HepG2 (cell line): ENCODE measurements around the gene P2RY6. TPM values are rescaled to one million over a fixed set of nuclear protein-coding genes. Genes with fewer than 3 reads are reported as not detected.

Experiments
- BHLHE40 ChIP-seq: IDR thresholded peaks from 2 replicates; pipeline ENCODE4 v1.6.1; 2011; ENCODE audit warnings: low read length, improper control_type of control experiment
- HOXA7 ChIP-seq: sonication (generic); formaldehyde crosslinking; IDR thresholded peaks from 2 replicates; pipeline ENCODE4 v1.8.1; 2022; ENCODE audit warnings: mild to moderate bottlenecking, missing genetic modification reagents, moderate library complexity
- JARID2 ChIP-seq: sonication (generic); formaldehyde crosslinking; IDR thresholded peaks from 2 replicates; pipeline ENCODE4 v1.8.1; 2023; ENCODE audit warnings: missing genetic modification reagents, inconsistent platforms; ENCODE audit not compliant: insufficient replicate concordance
- POLR2AphosphoS2 ChIP-seq: IDR thresholded peaks from 2 replicates; pipeline ENCODE4 v1.6.1; 2011; ENCODE audit warnings: low read depth, low read length, improper control_type of control experiment
- SRSF9 ChIP-seq: fragments of 200-400 bp; formaldehyde crosslinking; IDR thresholded peaks from 2 replicates; pipeline ENCODE4 v1.6.1; 2018; ENCODE audit warnings: borderline replicate concordance, mild to moderate bottlenecking, low read depth, low read length; ENCODE audit not compliant: insufficient read depth, poor library complexity, severe bottlenecking
- TBX3 ChIP-seq: fragments of 450-650 bp; IDR thresholded peaks from 2 replicates; pipeline ENCODE4 v1.6.1; 2017; ENCODE audit warnings: antibody characterized with exemption, mild to moderate bottlenecking, inconsistent platforms, borderline replicate concordance
- ZBTB7B ChIP-seq: sonication (generic); formaldehyde crosslinking; IDR thresholded peaks from 2 replicates; pipeline ENCODE4 v1.4.0; 2020; ENCODE audit warnings: missing genetic modification reagents
- ZMYM3 ChIP-seq: sonication (generic); formaldehyde crosslinking; IDR thresholded peaks from 2 replicates; pipeline ENCODE4 v1.5.1; 2020; ENCODE audit warnings: mild to moderate bottlenecking, missing genetic modification reagents
- ZNF460 ChIP-seq: sonication (generic); formaldehyde crosslinking; IDR thresholded peaks from 2 replicates; pipeline ENCODE4 v1.5.1; 2020; ENCODE audit warnings: missing genetic modification reagents, mild to moderate bottlenecking, borderline replicate concordance
- polyA plus RNA-seq, 8 experiments: library from polyadenylated mRNA; depleted of rRNA in 3 of 8; stranded (reverse) in 7 of 8; unstranded in 1 of 8; fragments of >200 nt; fragmentation: Illumina TruSeq in 4 of 8; extraction: Trizol in 4 of 8; gene quantifications; 2 replicates each; pipeline versions ENCODE4 v1.2.1 to v1.2.3, GENCODE V29; 2011 to 2016; ENCODE audit warnings: low read depth in 4 of 8, missing spikeins in 1 of 8, mixed read lengths in 1 of 8; ENCODE audit not compliant: insufficient read depth in 1 of 8
- total RNA-seq, 5 experiments: library from RNA; depleted of rRNA; stranded (reverse); fragments of >200 nt; fragmentation: Illumina TruSeq; extraction: Trizol; gene quantifications; 2 replicates each; pipeline ENCODE4 v1.2.3, GENCODE V29; 2016; ENCODE audit warnings: low read depth in 1 of 5
- TF ChIP-seq, protein P1 (sequence below): IDR thresholded peaks from 2 replicates; pipeline ENCODE4 v1.6.1; 2016; ENCODE audit warnings: low read depth
- TF ChIP-seq, protein P2 (sequence below): sonication (generic); formaldehyde crosslinking; IDR thresholded peaks from 2 replicates; pipeline ENCODE4 v1.4.0; 2020; ENCODE audit warnings: low read depth, missing genetic modification reagents
- TF ChIP-seq, protein P3 (sequence below): sonication (generic); formaldehyde crosslinking; IDR thresholded peaks from 2 replicates; pipeline ENCODE4 v1.8.0; 2022; ENCODE audit warnings: mild to moderate bottlenecking, missing genetic modification reagents, moderate library complexity
- TF ChIP-seq, protein P4 (sequence below): sonication (generic); formaldehyde crosslinking; IDR thresholded peaks from 2 replicates; pipeline ENCODE4 v1.4.0; 2020; ENCODE audit warnings: mild to moderate bottlenecking, missing genetic modification reagents

Gene P2RY6
- total and polyA plus RNA-seq, 2 of the 13 experiments (the other 11 are each of a cell fraction or from before 2014, with no cell fraction given) = 0.09 to 0.29 TPM

DNA sequence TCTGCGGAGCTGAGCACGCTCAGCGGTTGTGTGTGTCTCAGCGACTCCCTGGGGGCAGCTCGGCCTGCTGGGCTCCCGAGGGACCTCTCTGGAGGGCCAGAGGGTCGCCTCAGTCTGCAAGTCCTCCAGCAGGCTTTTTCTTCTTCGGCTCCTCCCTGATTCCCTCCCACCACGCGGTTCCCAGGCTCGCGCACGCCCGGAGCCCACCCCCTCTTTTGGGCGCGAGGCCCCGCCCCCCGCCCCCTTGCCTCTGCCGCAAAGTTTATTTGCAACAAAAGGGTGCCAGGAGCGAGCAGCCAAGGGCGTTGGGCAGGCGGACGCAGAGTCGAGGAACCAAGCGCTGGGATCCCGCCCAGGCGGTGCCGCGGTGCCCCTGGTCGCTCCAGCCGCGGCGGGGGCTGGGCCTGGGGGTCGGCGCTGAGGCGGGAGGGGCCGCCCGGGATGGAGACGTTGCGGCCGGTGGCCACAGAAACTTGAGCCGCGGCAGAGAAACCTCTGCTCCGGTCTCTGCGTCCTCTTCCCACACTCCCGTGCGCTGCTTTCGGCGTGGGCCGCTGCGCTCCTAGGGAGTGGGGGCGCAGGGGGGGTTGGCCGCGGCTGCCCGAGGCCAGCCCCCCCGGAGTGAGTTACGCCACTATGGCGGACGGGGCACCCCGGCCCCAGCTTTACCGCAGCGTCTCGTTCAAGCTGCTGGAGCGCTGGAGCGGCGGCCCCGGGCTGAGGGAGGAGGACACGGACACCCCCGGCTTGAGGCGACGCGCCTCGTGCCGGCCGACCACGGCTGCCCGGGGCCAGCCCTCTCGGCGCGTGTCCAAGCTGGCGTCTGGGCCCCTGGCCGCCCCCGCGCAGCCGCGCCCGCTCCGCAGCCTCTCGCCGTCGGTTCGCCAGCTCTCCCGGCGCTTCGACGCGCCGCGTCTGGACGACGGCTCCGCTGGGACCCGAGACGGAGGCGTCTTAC is 36.1 kb downstream of the P2RY6 start, which contains the start of gene ARHGEF17 (continued):
- TF ChIP-seq SRSF9 = no peak
- TF ChIP-seq ZNF460 = no peak
- TF ChIP-seq BHLHE40 = no peak
- no peak for TF ChIP-seq JARID2 (CRISPR knock-in tag)
- TF ChIP-seq POLR2AphosphoS2 = no peak
- no peak; the same call in 1 of the 2 replicates for TF ChIP-seq ZMYM3 (CRISPR knock-in tag)
- TF ChIP-seq, protein P1, sequence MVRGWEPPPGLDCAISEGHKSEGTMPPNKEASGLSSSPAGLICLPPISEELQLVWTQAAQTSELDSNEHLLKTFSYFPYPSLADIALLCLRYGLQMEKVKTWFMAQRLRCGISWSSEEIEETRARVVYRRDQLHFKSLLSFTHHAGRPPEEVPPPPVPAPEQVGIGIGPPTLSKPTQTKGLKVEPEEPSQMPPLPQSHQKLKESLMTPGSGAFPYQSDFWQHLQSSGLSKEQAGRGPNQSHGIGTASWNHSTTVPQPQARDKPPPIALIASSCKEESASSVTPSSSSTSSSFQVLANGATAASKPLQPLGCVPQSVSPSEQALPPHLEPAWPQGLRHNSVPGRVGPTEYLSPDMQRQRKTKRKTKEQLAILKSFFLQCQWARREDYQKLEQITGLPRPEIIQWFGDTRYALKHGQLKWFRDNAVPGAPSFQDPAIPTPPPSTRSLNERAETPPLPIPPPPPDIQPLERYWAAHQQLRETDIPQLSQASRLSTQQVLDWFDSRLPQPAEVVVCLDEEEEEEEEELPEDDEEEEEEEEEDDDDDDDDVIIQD = no peak
- TF ChIP-seq, protein P2, sequence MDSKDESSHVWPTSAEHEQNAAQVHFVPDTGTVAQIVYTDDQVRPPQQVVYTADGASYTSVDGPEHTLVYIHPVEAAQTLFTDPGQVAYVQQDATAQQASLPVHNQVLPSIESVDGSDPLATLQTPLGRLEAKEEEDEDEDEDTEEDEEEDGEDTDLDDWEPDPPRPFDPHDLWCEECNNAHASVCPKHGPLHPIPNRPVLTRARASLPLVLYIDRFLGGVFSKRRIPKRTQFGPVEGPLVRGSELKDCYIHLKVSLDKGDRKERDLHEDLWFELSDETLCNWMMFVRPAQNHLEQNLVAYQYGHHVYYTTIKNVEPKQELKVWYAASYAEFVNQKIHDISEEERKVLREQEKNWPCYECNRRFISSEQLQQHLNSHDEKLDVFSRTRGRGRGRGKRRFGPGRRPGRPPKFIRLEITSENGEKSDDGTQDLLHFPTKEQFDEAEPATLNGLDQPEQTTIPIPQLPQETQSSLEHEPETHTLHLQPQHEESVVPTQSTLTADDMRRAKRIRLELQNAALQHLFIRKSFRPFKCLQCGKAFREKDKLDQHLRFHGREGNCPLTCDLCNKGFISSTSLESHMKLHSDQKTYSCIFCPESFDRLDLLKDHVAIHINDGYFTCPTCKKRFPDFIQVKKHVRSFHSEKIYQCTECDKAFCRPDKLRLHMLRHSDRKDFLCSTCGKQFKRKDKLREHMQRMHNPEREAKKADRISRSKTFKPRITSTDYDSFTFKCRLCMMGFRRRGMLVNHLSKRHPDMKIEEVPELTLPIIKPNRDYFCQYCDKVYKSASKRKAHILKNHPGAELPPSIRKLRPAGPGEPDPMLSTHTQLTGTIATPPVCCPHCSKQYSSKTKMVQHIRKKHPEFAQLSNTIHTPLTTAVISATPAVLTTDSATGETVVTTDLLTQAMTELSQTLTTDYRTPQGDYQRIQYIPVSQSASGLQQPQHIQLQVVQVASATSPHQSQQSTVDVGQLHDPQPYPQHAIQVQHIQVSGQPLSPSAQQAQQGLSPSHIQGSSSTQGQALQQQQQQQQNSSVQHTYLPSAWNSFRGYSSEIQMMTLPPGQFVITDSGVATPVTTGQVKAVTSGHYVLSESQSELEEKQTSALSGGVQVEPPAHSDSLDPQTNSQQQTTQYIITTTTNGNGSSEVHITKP = no peak
- TF ChIP-seq TBX3 = no peak
- TF ChIP-seq HOXA7 (CRISPR knock-in tag) = no peak
- TF ChIP-seq, protein P3, sequence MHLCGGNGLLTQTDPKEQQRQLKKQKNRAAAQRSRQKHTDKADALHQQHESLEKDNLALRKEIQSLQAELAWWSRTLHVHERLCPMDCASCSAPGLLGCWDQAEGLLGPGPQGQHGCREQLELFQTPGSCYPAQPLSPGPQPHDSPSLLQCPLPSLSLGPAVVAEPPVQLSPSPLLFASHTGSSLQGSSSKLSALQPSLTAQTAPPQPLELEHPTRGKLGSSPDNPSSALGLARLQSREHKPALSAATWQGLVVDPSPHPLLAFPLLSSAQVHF (CRISPR knock-in tag) = no peak
- TF ChIP-seq, protein P4, sequence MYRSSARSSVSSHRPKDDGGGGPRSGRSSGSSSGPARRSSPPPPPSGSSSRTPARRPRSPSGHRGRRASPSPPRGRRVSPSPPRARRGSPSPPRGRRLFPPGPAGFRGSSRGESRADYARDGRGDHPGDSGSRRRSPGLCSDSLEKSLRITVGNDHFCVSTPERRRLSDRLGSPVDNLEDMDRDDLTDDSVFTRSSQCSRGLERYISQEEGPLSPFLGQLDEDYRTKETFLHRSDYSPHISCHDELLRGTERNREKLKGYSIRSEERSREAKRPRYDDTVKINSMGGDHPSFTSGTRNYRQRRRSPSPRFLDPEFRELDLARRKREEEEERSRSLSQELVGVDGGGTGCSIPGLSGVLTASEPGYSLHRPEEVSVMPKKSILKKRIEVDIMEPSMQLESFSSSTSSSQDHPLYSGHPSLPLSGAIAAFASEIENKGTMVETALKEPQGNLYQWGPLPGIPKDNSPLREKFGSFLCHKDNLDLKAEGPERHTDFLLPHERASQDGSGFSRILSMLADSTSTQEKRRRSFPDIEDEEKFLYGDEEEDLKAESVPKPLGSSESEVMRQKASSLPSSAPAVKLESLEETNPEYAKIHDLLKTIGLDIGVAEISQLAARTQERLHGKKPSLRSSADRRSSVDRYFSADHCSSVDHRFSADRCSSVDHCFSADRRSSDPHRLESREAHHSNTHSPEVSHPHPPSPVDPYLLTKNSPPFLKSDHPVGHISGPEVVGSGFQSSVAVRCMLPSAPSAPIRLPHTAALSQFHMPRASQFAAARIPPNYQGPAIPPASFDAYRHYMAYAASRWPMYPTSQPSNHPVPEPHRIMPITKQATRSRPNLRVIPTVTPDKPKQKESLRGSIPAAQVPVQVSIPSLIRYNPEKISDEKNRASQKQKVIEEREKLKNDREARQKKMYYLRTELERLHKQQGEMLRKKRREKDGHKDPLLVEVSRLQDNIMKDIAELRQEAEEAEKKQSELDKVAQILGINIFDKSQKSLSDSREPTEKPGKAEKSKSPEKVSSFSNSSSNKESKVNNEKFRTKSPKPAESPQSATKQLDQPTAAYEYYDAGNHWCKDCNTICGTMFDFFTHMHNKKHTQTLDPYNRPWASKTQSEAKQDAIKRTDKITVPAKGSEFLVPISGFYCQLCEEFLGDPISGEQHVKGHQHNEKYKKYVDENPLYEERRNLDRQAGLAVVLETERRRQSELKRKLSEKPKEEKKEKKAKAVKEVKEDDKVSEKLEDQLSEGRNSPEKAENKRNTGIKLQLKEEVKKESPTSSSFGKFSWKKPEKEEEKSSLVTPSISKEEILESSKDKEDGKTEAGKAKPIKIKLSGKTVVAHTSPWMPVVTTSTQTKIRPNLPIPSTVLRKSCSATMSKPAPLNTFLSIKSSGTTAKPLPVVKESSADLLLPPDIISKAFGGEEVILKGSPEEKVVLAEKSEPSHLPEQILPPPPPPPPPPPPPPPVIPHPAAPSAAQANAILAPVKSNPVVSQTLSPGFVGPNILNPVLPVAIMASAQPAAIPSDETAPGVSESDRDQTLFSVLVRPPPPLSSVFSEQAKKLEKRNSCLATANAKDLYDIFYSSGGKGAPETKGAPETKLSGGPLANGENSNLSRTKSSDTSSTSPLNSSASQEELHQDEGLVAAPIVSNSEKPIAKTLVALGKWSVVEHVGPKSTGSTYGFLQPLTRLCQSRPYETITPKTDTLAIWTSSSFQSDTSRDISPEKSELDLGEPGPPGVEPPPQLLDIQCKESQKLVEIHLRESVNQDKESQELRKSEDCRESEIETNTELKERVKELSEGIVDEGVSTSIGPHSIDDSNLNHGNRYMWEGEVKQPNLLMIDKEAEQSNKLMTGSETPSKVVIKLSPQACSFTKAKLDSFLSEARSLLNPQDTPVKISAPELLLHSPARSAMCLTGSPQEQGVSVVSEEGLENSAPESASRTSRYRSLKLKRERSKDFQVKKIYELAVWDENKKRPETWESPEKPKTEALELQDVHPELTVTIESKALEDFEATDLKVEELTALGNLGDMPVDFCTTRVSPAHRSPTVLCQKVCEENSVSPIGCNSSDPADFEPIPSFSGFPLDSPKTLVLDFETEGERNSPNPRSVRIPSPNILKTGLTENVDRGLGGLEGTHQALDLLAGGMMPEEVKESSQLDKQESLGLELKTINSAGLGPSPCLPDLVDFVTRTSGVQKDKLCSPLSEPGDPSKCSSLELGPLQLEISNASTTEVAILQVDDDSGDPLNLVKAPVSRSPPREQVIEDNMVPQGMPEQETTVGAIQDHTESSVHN = no peak
- no peak; the same call in 1 of the 2 replicates for TF ChIP-seq ZBTB7B (CRISPR knock-in tag)
